Stimulated activated CD8-positive, alpha-beta memory T cell treated with anti-CD3 and anti-CD28 coated beads, Interleukin-15, amount 100 ng/mL, for 24 hours (primary cell): ENCODE data around the gene BTBD6.
A peak's percentile ranks its signal among the peaks of the same experiment; 100 is the strongest.

ENCODE experiments used
- DNase-seq: peaks from one replicate; pipeline ENCODE4 v3.0.0-alpha.2; 2020; ENCODE audit warnings: low read depth

Gene BTBD6

DNA sequence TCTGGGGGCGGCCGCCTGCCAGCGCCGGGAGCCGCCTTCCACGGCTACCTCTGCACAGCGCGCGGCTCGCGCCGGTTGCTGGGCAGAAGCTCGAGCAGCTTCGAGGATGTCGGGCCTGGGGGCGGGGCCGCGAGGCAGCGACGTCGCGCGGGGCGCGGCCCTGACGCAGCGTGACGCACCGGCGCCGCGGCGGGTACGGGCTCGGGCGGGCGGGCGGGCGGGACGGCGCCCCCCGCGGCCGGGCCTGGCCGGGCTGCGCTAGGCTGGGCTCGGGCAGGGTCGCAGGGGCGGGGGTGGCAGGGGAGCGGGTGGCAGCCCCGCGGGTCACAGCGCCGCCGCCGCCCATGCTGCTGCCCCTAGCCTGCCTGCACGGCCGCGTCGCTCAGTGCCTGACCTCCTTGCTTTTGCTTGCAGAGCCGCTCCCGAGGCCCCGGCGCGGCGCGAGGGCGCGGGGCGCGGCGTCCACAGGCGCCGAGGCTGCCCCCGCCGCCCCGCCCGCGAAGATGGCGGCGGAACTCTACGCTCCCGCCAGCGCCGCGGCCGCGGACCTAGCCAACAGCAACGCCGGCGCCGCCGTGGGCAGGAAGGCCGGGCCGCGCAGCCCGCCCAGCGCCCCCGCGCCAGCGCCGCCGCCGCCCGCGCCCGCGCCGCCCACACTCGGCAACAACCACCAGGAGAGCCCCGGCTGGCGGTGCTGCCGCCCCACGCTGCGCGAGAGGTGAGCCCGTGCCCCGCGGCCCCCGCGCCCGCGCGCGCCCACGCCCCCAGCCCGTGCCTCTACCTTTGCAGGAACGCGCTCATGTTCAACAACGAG, at the start of gene BTBD6:
TSS of gene BTBD6 (plus strand) at position 166 of the 814 bp plus-strand sequence. CDS start at position 345, 179 bp downstream.
- DNase-seq: peak; percentile 80

DNA sequence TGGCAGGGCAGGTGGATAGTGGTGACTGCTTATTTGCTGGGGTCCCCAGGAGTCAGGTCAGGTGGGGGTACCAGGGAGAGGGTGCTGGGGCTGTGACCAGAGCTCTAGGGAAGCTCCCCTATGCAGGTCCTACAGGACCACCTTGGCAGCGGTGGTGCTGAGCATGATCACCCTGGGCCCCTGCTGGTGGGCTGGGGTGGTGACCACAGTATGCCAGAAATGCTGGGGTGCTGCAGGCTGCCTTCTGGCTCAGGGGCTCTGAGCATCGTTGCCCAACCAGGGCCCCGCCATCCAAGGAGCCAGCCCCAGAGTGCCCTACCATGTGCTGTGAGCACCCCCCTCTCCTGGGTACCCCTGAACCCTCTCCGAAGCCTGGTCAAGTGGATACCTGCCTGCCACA, 49.7 kb upstream of the BTBD6 start:
- DNase-seq: no peak

DNA sequence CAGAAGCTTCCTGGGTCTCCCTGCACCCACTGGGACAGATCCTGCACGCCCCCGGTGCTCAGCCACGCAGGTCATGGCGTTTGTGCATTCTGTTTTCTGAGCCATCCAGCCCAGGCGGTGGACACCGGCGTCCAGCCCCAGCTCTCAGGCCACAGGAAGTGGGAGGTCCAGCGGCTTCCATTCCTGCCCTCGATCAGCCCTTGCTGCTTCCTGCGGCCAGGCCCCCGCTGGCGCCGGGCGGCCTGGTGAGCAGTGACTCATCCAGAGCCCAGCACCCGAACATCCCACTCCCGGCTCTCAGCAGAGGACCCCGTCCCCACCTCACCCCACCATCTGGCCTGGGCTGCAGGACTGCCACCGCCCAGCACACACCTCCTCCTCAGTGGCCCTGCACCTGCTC, 49.2 kb upstream of the BTBD6 start:
- no peak for DNase-seq

DNA sequence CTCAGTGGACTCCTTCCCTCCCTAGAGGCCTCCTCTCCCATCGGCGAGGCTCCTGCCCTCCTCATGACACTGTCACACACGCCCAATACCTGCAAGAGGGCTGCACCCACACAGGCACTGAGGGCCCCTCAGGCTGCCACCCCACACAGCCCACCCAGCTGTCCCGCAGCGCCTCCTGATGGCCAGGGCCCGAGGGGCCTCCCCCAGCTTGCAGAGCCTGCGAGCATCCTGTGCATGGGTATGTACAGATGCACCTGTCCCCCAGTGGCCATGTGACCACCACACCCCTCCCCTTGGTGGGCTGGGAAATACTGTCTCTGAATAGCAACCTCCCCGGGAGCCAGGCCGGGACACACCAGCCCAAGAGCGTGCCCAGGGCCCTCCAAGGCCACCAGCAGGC, 48.3 kb upstream of the BTBD6 start:
- no peak for DNase-seq

DNA sequence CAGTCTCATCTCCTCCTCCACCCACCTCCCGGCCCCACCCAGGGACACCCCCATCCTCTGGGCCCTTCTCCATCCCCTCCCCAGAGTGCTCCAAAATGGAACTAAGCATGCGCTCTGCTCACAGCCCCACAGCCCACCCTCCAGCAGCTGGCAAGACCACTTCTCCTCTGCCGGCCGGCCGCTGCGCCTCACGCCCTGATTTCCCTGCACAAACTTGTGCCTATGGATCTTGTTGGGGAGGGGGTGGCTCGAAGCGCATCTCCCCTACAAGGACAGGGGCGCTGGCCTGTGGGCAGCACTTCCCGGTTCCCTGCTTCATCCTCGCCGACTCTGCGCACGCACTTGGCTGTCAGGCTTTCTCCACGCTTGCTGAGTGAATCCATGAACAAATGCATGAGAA, 47.7 kb upstream of the BTBD6 start:
- DNase-seq: no peak

DNA sequence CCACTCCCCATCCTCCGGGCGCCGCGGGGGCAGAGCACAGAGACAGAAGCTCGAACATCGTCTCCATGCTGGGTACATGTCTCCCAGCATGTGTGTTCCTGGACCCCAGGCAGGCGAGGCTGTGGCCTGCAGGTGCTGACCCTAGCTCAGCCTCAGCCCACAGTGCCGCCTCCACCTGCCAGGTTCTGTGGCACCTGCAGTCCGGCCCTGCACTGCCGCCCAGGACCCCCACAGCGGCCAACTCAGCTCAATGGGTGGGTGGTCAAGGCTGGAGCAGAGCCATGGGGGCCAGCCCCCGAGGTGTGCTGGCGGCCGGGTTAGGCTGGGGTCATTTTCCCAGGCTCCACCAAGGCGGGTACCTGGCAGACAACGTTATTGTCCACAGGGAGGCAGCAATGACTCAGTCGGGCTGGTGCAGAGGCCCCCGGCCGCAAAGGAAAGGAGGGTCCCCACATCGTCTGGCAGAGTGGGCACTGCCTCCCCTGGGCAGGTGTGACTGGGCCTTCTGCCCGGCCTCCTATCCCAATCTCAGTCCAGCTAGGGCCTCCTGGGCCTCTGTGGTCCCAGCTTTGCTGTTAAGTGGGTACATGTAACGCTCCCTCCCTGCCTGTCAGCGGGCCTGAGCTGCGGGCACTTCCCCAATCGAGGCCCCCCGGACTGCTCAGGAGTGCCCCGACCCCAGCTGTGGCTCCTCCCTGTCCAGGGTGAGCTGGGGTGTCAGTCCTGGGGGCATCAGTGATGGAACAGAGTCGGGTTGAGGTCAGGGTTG, 47.0 kb upstream of the BTBD6 start:
- no peak for DNase-seq

DNA sequence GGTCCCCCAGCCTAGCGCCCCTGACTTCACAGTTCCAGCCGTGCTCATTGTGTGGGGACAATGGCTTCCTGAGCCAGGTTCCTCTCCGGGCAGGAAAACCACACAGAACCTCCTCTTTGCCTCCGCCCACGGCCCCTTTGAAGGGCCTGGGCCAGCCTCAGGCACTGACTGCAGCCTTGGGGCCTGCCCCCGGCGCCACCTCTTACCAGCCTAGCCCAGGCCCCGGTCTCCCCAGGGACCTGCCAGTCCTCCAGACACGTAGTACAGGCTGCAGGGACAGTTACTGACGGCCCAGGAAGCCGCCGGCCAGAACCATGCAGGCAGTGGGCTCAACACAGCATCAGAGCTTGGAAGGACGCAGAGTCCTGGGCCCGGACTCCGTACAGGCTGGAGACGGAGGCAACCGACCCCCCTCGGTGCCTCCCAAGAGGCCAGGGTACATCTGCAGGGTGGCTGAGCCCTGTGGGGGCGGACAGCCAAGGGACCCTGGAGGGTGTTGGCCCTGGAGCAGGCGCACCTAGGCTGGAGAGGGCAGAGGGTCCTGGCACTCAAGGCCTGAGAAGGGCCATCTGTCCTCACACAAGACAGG, 46.3 kb upstream of the BTBD6 start:
- no peak for DNase-seq

DNA sequence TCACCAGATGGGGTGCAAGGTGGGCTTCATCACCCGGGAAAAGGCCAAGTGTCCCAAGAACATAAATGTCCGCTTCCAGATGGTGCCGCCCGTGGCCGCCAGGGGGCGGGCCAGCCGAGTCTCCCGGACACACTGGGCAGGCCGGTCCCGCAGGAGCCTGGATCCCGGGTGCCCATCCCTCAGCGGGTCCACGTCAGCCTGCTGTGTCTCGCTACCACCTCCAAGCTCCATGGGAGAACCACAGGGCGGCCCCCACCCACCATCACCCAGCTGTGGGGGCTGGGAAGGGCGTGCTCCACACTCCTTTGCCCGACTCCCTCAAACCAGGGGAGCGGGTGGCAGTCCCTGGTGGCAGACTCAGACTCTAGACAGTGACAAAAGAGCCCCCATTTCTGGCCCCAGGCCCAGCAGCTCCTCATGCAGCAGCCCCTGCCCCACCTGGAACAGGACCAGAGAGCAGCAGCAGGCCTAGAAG, 45.2 kb upstream of the BTBD6 start:
- DNase-seq: peak; percentile 39

DNA sequence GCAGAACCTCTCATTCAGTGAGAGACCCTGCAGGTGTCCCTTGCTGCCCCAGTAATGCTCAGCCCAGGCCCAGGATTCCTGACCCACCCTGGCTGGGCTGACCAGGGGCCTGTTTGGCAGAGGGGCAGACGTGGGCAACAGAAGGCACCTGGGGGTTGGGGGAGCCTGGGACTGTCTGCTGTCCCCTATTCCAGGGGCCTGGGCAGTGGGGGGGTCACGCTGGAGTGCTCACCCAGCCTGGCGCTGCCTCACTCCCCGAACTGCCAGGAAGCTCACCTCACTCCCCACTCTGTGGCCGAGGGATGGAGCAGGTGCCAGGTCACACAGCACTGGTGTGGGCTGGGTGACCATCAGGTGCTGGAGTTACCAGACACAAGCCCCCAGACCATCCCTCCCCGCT, 44.6 kb upstream of the BTBD6 start:
- no peak for DNase-seq

DNA sequence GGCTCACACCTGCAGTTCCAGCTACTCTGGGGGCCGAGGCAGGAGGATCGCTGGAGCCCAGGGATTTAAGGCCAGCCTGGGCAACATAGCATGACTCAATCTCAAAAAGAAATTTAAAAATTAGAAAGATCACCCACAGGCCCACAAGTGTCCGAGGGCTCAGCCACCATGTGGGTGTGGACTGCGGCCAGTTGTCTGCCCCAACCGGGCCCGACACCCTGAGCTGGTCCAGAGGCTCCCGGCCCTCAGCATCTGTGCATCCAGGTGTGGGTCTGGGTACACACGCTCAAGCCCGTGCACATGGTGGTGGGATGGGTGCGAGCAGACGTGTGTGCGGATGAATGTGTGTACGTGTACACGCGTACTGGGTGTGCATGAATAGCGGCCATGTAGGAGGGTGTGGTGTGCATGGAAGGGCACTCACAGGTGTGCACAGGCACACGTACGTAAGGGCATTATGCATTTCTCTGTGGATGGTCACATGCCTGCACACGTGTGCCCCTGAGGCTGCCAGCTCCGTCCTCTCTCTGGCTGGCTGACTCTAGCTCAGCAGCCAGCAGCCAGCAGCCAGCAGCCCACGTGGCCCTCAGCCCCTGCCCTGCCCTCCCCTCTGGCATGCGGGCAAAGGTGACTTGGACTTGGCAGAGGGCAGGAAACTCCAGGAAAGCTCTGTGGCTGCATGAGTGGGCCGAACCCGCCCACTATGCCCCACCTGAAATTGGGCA, 44.0 kb upstream of the BTBD6 start:
- no peak for DNase-seq

DNA sequence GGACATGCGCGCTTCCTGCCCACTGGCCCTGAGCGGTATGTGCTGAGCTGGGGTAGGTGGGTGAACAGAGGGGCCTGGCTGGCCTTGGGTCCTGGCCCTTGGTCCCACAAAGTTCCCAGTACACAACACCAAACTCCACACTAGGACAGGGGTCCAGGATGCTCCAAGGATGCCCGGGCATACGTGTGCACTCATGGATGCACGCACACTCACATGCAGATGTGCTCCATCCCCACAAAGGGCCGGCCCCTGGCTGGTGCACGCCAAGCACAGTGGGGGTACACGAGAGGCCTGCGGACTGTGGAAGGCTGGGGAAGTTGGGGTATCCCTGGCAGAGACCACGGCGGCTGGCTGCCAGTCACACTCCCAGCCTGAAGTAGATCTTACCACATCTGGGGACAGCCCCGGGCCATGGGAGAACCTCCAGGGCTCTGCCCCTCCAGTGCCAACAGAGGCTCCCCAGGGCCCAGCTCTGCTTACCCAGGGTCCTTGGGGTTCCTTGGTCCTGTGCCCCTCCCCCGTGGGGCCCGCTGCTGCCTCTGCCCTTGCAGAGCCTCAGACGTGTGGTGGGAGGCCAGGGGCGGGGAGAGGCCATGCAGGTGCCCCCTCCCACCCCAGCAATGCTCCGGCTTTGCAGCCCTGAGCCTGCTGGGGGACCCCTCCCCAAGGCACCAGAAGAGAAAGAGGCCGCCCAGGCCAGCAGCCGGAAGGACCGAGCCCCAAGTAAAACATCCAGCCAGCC, 43.2 kb upstream of the BTBD6 start:
- DNase-seq: no peak

DNA sequence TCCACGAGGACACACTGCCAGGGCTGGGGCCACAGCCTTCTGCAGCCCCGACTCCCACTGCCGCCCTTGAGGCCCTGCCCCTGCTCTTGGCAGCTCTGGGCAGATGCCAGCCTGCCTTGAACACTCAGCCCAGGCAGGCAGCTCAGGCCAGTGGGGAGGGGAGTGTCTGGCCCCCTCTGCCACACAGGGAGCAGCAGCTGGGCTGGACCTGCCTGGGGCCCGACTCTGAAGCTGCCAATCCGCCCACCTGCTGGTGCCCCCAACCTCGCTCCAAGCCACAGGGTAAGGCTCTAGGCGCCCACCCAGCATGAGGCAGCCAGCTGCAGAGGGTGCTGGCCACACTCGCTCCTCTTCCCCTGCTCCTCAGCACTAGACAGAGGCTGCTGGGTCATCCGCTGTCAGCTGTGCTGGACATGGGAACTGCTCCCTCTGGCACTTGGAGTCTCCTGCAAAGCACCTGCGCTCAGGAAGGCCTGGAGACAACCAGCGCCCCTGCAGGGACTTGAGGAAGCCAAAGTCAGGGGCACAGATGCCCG, 42.6 kb upstream of the BTBD6 start:
- no peak for DNase-seq

DNA sequence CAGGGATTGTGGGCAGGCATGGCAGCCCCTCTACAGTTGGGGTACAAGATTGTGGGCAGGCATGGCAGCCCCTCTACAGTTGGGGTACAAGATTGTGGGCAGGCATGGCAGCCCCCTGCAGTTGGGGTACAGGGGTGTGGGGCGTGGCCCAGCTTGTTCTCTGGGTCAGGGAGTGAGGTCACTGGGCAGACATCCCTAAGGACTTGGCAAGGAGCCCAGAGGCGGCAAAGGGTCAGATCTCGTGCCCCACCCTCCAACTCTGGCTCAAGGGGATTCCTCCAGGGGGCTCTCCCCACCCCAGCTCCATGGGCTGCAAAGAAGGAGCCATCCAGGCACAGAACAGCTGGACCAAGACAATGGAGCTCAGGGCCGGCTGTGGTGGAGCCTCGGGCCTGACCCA, 41.5 kb upstream of the BTBD6 start:
- DNase-seq: no peak

DNA sequence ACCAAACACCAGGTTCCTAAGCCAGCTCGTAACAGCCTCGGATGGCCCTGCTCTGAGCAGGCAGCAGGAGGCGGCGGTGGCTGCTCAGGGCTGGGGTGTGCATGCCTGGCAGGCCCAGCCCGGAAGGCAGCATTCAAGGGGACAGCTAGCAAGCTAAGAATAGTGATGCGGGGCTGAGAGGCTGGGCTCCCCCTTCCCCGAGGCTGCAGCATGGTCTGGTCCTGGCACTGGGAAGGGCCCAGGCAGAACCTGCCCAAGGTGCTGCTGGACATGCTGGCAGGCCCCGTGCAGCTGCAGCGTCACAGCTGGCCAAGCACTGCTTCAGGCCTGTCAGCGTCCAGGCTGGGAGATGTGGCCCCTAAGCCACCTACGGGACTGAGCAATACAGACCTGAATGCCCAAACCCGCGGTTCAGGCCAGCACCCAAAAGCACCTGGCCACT, 40.9 kb upstream of the BTBD6 start:
- no peak for DNase-seq

DNA sequence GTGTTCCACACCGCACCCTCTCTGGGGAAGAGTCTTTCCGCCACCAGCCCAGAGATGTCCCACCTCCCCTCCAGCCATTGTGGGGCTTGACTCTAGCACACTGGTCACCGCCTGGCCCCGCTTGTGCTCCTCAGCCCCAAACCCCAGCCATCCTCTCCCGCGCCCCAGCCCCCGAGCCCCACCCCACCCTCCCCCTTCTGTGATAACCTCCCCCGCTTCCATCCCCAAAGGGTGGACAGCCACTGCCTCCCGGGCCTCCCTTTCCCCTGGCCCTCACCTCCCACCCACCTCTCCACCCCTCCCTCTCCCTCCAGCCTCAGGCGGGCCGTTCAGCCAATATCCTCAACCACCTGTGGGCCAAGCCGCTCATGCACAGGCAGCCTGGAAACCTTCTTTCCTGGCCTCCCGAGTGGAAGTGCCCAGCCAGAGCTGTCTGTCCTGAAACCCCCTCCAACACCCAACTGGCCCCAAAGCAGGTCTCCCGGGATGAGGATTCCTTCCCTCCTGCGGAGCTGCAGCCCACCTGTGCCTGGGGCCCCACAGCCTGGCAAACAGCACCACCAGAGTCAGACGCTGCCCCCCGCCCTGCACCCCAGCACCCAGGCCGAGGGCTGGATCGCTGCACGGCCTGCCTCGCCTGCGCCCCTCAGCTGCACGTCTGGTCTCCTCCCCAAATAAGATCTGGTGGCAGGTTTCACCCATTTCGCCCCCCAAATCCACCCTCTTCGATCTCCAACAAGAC, 40.2 kb upstream of the BTBD6 start:
- DNase-seq: no peak

DNA sequence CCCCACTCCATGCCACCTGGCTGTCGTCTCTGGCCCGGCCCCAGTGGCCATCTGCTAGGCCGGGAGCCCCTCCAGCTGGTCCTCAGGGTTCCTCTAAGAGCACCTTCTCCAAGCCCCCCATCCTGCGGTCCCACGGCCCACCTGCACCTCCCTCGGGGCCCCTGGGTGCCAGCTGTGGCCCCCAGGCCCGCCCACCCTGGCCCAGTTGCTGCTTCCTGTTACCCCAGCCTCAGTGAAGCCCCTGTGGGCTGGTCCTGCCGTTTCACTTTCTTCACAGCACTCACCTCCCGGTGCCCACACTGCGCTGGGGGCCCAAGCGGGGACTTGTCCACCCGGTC, 39.6 kb upstream of the BTBD6 start:
- no peak for DNase-seq

DNA sequence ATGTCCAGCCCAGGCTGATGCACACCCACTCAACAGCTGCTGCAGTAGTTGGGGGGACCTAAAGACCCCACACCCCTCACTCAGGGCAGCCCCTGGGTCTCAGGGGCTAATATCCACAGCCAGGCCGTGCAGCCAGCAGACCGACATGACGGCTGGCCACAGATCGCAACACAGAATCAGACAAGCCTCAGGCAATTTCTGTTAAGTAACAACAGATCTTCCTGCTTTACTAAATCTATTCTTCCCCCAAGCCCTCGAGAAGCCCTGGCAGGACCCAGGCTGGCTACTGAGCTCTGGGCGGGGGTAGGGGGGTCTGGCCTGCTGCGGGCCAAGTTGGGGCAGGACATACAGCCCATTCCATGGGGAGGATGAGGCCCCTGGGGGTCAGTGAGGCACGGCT, 39.2 kb upstream of the BTBD6 start:
- no peak for DNase-seq

DNA sequence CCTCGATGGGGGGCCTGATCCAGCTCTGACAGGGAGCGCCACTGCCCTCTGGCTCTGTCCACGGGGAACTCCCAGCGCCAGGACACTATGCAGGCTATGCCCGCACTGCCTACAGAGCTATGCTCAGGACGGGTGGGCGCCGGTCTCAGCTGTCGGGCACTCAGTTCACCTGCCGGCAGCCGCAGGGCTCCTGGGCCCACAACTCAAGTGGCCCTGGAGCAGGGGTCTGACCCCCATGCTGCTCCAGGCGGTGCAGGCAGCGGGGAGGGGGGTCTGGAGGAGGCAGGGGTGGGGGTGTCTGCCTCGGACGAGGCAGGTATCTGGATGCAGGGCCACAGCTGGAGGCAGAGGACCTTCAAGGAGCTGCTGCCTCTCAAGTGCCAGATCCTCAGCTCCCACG, 38.7 kb upstream of the BTBD6 start:
- DNase-seq: no peak

DNA sequence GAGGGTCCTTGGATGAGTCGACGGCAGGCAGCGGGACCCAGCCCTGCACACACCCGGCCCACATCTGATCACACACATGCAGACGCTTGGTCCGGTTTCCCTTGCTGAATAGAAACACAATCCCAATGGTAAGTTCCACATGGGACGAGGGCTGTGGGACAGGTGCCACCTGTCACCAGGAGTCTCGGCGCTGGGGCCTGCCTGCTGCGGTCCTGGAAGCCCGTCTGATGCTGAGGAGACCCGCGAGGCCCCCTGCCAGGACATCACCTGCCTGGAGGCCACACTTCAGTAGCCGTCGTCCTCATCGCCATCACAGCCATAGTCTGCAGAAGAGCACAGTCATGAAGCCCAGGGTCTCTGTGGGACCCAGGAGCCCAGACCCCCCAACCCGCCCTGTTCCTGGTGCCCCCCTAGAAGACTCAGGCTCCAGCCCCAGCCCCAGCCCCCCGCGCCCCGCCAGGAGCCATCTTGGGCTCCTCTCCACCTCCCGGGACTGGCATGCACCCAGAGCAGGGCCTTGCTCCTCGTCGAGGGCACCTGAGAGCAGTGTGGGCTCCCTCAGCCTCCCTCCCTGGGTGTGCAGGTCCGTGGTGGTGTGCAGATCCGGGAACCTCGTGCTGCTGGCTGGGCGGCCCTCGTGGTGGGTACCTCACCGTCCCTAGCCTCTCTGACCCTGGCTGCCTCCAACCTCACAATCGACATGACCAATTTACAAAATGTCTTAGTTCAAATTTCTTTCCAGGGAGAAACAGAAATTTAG, 37.9 kb upstream of the BTBD6 start:
- no peak for DNase-seq
